H54 (cell line): ENCODE data around the gene ITPR1.

ENCODE experiments used
- DNase-seq: peaks from one replicate; pipeline ENCODE4 v3.0.0; 2011; ENCODE audit warnings: low spot score, mixed read lengths; ENCODE audit not compliant: insufficient read length
- FAIRE-seq: peaks from 3 replicates; lab custom pipeline; 2011; peaks lifted over from hg19 to GRCh38; lab: Jason Lieb, UNC
- POLR2A ChIP-seq: IDR thresholded peaks from 2 replicates; pipeline ENCODE4 v1.6.1; 2011; ENCODE audit warnings: low read depth, mild to moderate bottlenecking, low read length

The ITPR1 gene

GRCh38 chr3:4736284-4736861, 243.2 kb downstream of the ITPR1 start:
- no peak for TF ChIP-seq POLR2A
- no peak for FAIRE-seq

GRCh38 chr3:4738737-4739274, 245.7 kb downstream of the ITPR1 start:
- no peak for FAIRE-seq
- TF ChIP-seq POLR2A = no peak
- DNase-seq = no peak

More at GRCh38 chr3:4736284-4736861, 243.2 kb downstream of the ITPR1 start:
- DNase-seq = no peak

GRCh38 chr3:4739289-4740236, 246.4 kb downstream of the ITPR1 start:
- no peak for DNase-seq
- no peak for FAIRE-seq
- no peak for TF ChIP-seq POLR2A

- no peak for TF ChIP-seq POLR2A
- DNase-seq (no peak), FAIRE-seq (no peak)
Observed at GRCh38 chr3:4740397-4741105, 247.4 kb downstream of the ITPR1 start.

- no peak for TF ChIP-seq POLR2A
- FAIRE-seq = no peak
- no peak for DNase-seq
Observed at GRCh38 chr3:4741106-4741403, 247.9 kb downstream of the ITPR1 start.

GRCh38 chr3:4741404-4742307, 248.5 kb downstream of the ITPR1 start:
- TF ChIP-seq POLR2A = no peak
- peak; percentile 84 for DNase-seq
- FAIRE-seq = peak; percentile 75

GRCh38 chr3:4742359-4742758, 249.2 kb downstream of the ITPR1 start:
- FAIRE-seq = no peak
- no peak for DNase-seq
- TF ChIP-seq POLR2A = no peak

GRCh38 chr3:4743371-4743770, 250.2 kb downstream of the ITPR1 start:
- TF ChIP-seq POLR2A = no peak
- DNase-seq (no peak), FAIRE-seq (no peak)

- TF ChIP-seq POLR2A = no peak
- no peak for FAIRE-seq
Observed at GRCh38 chr3:4744405-4745234, 251.5 kb downstream of the ITPR1 start.

GRCh38 chr3:4745235-4745610, 252.1 kb downstream of the ITPR1 start:
- no peak for FAIRE-seq

More at GRCh38 chr3:4744405-4745234, 251.5 kb downstream of the ITPR1 start:
- no peak for DNase-seq

GRCh38 chr3:4746241-4746958, 253.3 kb downstream of the ITPR1 start:
- FAIRE-seq = no peak
- DNase-seq = no peak

More at GRCh38 chr3:4745235-4745610, 252.1 kb downstream of the ITPR1 start:
- no peak for DNase-seq
- no peak for TF ChIP-seq POLR2A

More at GRCh38 chr3:4746241-4746958, 253.3 kb downstream of the ITPR1 start:
- no peak for TF ChIP-seq POLR2A
